Measurements from ENCODE around the gene PBRM1. TPM values are rescaled to one million over a fixed set of nuclear protein-coding genes. Genes with fewer than 3 reads are reported as not detected.

Gene PBRM1
- total and polyA plus RNA-seq, 7 donors = 8.4 to 94.2 (median 82.8) TPM

- peaks cover 0 to 12% (median 3%) of the 10 kb centered on the region in 4 donors for H3K4me1 ChIP-seq
- no peak overlapping the region for H3K27ac ChIP-seq
- TF ChIP-seq POLR2A (IDR thresholded peaks at IDR 0.05) = no peak
- no peaks in the 10 kb centered on the region for H3K9me3 ChIP-seq
- WGBS, 2 donors = 92 to 95% methylated on average over 19 of the region's 19 CpGs
- no peaks in the 10 kb centered on the region for H3K27me3 ChIP-seq
- H3K4me3 ChIP-seq = no peak overlapping the region
- DNase-seq = no peak
- H3K36me3 ChIP-seq = no peaks in the 10 kb centered on the region
- intact Hi-C loops (cut with DNase I) = no loop called here
Measured at GRCh38 chr3:52516509-52517195, 169.1 kb downstream of the PBRM1 start.

DNA sequence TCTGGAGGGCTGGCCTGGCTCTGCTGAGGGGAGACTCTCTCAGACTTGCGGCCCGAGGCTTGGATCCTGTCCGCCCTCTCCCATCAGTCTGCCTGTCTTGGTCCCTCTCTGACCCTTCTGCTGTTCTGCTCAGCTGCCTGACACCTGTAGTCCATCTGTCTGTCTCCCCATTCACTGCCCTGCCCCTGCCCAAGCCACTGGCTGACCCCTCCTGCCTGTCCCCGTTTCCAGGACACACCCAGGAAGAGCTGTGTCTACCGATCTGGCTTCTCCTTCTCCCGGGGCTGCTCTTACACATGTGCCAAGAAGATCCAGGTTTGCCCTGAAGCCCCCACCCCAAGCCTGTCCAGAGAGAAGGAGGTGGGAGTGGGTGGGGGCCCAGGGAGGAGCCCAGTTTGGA is 170.5 kb downstream of the PBRM1 start:
- WGBS, 2 donors = 47 to 65% methylated on average over 6 of the region's 6 CpGs
- Histone ChIP-seq H3K9me3 (no peaks in the 10 kb centered on the region), H3K27ac (no peak overlapping the region), H3K36me3 (no peaks in the 10 kb centered on the region), H3K27me3 (no peaks in the 10 kb centered on the region), H3K4me3 (no peak overlapping the region), H3K4me1 (peaks cover 0 to 12% (median 3%) of the 10 kb centered on the region in 4 donors)
- DNase-seq = no peak
- intact Hi-C loops (cut with DNase I) = no loop called here
- TF ChIP-seq EP300 (IDR thresholded peaks at IDR 0.05) (no peak), CTCF (IDR thresholded peaks at IDR 0.05) (no peak), POLR2A (IDR thresholded peaks at IDR 0.05) (no peak), POLR2AphosphoS5 (IDR thresholded peaks at IDR 0.05) (no peak)

DNA sequence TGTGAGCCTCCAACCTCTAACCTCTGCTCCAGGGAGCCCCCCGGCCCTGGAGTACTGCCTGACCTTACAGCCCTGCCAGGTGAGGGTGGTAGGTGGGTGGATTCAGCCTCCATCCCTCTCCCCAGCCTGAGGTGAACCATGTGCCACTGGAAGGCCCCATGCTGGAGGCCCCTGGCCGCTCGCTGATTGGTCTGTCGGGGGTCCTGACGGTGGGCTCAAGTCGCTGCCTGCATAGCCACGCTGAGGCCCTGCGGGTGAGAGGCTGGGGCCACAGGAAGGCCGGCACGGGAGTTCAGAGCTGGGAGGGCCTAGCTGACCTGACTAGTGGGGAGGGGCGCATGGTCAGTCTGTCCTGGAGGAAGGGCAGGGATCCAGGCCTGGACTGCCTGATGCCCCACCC is 171.1 kb downstream of the PBRM1 start:
- DNase-seq = no peak
- Histone ChIP-seq H3K27me3 (no peaks in the 10 kb centered on the region), H3K9me3 (no peaks in the 10 kb centered on the region), H3K36me3 (no peaks in the 10 kb centered on the region), H3K4me1 (peaks cover 0 to 12% (median 3%) of the 10 kb centered on the region in 4 donors), H3K4me3 (no peak overlapping the region), H3K27ac (no peak overlapping the region)
- intact Hi-C loops (cut with DNase I) = no loop called here
- no peak for TF ChIP-seq EP300 (IDR thresholded peaks at IDR 0.05)
- no peak for TF ChIP-seq POLR2A (IDR thresholded peaks at IDR 0.05)
- no peak for TF ChIP-seq CTCF (IDR thresholded peaks at IDR 0.05)
- no peak for TF ChIP-seq POLR2AphosphoS5 (IDR thresholded peaks at IDR 0.05)
- 82 to 89% methylated on average over 11 of the region's 11 CpGs for WGBS, 2 donors

DNA sequence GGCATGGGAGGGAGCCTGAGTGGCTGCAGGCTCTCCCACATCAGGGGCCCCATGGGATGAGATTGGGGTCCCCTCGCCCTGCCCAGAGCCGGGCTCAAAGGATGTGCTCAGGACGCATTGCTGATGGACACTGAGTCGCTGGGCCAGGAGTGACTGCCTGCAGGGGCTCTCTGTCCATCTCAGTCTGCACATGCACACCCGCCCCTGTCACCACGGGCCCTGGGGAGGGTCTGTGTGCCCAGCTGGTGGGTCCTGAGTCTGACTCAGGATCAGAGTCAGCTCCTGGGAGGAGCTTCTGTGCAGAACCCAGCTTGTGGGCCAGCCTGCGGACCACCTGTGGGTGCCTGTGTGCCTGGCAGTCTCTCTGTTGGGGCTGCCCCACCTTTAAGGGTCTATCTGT is 172.4 kb downstream of the PBRM1 start:
- no peak for DNase-seq
- TF ChIP-seq POLR2AphosphoS5 (IDR thresholded peaks at IDR 0.05) = no peak
- TF ChIP-seq EP300 (IDR thresholded peaks at IDR 0.05) = no peak
- TF ChIP-seq POLR2A (IDR thresholded peaks at IDR 0.05) = no peak
- TF ChIP-seq CTCF (IDR thresholded peaks at IDR 0.05) = no peak
- H3K36me3 ChIP-seq = no peaks in the 10 kb centered on the region
- H3K27ac ChIP-seq = no peak overlapping the region
- peaks cover 0 to 3% (median 0%) of the 10 kb centered on the region in 4 donors for H3K4me1 ChIP-seq
- intact Hi-C loops (cut with DNase I) = no loop called here
- H3K27me3 ChIP-seq = no peaks in the 10 kb centered on the region
- H3K9me3 ChIP-seq = no peaks in the 10 kb centered on the region
- H3K4me3 ChIP-seq = no peak overlapping the region
- 89 to 92% methylated on average over 7 of the region's 7 CpGs for WGBS, 2 donors

DNA sequence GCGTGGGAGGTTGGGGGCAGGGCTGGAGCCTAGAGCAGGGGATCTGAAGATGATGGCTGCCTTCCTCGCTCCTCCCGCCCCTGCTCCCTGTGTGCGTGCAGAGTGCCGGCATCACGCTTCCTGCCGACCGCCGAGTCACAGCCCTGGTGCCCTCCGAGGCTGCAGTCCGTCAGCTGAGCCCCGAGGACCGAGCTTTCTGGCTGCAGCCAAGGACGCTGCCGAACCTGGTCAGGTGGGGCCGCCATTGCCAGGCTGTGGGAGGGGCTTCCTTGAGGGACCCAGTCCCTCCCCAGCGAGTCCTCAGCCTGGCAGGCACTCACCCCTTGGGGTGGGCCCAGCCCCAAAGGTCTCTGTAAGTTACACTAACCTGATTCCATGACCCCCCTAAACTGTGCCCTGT is 173.0 kb downstream of the PBRM1 start:
- no peak for DNase-seq
- Histone ChIP-seq H3K27ac (no peak overlapping the region), H3K27me3 (no peaks in the 10 kb centered on the region), H3K4me1 (no peaks in the 10 kb centered on the region), H3K36me3 (no peaks in the 10 kb centered on the region), H3K9me3 (no peaks in the 10 kb centered on the region), H3K4me3 (no peak overlapping the region)
- intact Hi-C loops (cut with DNase I) = no loop called here
- TF ChIP-seq EP300 (IDR thresholded peaks at IDR 0.05) (no peak), CTCF (IDR thresholded peaks at IDR 0.05) (no peak), POLR2A (IDR thresholded peaks at IDR 0.05) (no peak), POLR2AphosphoS5 (IDR thresholded peaks at IDR 0.05) (no peak)
- 71 to 79% methylated on average over 17 of the region's 17 CpGs for WGBS, 2 donors
